Neural cell (in vitro differentiated cells): ENCODE results near the gene CARD19.

ENCODE experiments used
- POLR2AphosphoS5 ChIP-seq: IDR thresholded peaks from 2 replicates; pipeline ENCODE4 v1.6.1; 2012
- RAD21 ChIP-seq: fragments of 450-650 bp; conservative IDR thresholded peaks from 2 replicates; pipeline ENCODE4 v1.6.1; 2014; ENCODE audit warnings: antibody characterized with exemption, mild to moderate bottlenecking, moderate library complexity
- REST ChIP-seq: IDR thresholded peaks from 2 replicates; pipeline ENCODE4 v1.6.1; 2012; ENCODE audit warnings: borderline replicate concordance
- TAF1 ChIP-seq: IDR thresholded peaks from 2 replicates; pipeline ENCODE4 v1.6.1; 2012; ENCODE audit warnings: low read depth
- TF ChIP-seq, protein P1 (sequence below): fragments of 450-650 bp; IDR thresholded peaks from 2 replicates; pipeline ENCODE4 v1.5.1; 2014; ENCODE audit warnings: antibody characterized with exemption, mild to moderate bottlenecking, moderate library complexity; ENCODE audit not compliant: poor library complexity, severe bottlenecking

DNA sequence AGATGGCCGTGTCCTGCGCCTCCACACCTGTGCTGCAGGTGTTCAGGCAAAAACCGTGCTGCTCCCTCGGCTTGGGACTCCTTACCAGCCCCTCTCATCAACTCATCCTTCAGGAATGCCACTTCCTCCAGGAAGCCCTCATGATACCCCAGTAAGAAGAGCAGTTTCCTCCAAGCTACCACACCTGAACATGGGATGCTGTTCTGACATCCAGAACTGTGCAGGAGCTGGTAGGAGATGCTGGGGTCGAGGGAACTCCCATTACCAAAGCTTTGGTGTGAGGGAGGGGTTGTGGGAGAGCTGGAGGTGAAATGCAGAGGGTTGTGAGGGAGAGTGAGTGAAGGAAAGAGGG lies 18.9 kb downstream of the CARD19 start:
- TF ChIP-seq, protein P1, sequence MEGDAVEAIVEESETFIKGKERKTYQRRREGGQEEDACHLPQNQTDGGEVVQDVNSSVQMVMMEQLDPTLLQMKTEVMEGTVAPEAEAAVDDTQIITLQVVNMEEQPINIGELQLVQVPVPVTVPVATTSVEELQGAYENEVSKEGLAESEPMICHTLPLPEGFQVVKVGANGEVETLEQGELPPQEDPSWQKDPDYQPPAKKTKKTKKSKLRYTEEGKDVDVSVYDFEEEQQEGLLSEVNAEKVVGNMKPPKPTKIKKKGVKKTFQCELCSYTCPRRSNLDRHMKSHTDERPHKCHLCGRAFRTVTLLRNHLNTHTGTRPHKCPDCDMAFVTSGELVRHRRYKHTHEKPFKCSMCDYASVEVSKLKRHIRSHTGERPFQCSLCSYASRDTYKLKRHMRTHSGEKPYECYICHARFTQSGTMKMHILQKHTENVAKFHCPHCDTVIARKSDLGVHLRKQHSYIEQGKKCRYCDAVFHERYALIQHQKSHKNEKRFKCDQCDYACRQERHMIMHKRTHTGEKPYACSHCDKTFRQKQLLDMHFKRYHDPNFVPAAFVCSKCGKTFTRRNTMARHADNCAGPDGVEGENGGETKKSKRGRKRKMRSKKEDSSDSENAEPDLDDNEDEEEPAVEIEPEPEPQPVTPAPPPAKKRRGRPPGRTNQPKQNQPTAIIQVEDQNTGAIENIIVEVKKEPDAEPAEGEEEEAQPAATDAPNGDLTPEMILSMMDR: no peak
- TF ChIP-seq REST: no peak
- TF ChIP-seq RAD21: no peak
- no peak for TF ChIP-seq POLR2AphosphoS5
- no peak for TF ChIP-seq TAF1
